ENCODE data around the gene XRCC3.

DNA sequence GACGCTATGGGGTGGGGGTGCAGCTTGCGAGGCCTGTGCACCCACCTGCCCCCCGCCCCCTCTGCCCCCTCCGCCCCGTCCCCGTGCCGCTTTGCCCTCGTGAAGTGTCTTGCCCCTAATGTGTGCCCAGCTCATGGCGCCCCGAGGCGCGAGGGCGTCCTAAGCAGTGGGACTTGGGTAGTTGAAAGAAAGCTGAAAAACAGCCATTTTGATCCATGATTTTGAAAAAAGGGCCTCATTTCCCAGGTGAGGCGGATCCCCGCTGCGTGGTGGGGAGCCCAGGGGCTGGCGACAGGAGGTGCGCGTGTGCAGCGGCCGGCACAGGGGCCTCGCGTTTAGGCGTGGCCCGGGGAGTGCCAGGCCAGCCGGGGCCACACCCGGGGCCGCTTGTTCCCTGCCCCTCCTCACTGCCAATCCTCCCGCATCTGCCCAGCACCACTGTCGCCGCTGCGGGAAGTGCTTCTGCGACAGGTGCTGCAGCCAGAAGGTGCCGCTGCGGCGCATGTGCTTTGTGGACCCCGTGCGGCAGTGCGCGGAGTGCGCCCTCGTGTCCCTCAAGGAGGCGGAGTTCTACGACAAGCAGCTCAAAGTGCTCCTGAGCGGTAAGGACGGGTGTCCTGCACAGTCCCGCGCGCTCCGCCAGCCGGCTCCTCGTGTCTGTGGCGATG is 12.2 kb upstream of the XRCC3 start:
- no peak for TF ChIP-seq FOXA1 (IDR thresholded peaks at IDR 0.05)
- no peak for TF ChIP-seq SP1 (IDR thresholded peaks at IDR 0.05)
- TF ChIP-seq, protein P1, sequence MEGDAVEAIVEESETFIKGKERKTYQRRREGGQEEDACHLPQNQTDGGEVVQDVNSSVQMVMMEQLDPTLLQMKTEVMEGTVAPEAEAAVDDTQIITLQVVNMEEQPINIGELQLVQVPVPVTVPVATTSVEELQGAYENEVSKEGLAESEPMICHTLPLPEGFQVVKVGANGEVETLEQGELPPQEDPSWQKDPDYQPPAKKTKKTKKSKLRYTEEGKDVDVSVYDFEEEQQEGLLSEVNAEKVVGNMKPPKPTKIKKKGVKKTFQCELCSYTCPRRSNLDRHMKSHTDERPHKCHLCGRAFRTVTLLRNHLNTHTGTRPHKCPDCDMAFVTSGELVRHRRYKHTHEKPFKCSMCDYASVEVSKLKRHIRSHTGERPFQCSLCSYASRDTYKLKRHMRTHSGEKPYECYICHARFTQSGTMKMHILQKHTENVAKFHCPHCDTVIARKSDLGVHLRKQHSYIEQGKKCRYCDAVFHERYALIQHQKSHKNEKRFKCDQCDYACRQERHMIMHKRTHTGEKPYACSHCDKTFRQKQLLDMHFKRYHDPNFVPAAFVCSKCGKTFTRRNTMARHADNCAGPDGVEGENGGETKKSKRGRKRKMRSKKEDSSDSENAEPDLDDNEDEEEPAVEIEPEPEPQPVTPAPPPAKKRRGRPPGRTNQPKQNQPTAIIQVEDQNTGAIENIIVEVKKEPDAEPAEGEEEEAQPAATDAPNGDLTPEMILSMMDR (IDR thresholded peaks at IDR 0.05; ENCODE audit: low read depth, low read length, missing input control) = no peak
- TF ChIP-seq, protein P2, sequence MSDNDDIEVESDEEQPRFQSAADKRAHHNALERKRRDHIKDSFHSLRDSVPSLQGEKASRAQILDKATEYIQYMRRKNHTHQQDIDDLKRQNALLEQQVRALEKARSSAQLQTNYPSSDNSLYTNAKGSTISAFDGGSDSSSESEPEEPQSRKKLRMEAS (IDR thresholded peaks at IDR 0.05) = no peak
- no peak for TF ChIP-seq TAF1 (conservative IDR thresholded peaks at IDR 0.05)
- no peak for TF ChIP-seq RAD21 (IDR thresholded peaks at IDR 0.05)

All from liver (tissue), 3 donors.